Measurements from ENCODE around the gene NCR2. TPM values are rescaled to one million over a fixed set of nuclear protein-coding genes. Genes with fewer than 3 reads are reported as not detected.

NCR2 gene
- total RNA-seq, 1 experiment from 2014 or later: not detected

DNA sequence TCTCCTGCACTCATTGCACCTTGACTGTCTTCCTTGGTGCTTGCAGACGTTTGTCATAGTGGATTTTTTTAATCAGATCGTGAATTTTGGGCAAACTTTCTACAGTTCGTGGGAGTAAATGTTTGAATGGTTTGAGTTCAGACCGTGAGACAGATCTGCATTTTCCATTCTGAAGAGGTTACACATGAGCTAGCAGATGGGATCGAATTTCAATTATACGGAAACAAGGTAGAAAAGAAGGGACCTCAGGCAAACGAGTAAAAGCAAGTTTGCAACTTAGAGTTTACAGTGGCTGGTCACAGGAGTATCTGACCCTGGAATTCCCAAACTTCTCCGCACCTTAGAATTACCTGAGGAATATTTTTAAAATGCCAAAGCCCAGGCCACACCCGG, 17.2 kb upstream of the NCR2 start:
- TF ChIP-seq, protein P1, sequence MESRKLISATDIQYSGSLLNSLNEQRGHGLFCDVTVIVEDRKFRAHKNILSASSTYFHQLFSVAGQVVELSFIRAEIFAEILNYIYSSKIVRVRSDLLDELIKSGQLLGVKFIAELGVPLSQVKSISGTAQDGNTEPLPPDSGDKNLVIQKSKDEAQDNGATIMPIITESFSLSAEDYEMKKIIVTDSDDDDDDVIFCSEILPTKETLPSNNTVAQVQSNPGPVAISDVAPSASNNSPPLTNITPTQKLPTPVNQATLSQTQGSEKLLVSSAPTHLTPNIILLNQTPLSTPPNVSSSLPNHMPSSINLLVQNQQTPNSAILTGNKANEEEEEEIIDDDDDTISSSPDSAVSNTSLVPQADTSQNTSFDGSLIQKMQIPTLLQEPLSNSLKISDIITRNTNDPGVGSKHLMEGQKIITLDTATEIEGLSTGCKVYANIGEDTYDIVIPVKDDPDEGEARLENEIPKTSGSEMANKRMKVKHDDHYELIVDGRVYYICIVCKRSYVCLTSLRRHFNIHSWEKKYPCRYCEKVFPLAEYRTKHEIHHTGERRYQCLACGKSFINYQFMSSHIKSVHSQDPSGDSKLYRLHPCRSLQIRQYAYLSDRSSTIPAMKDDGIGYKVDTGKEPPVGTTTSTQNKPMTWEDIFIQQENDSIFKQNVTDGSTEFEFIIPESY (IDR thresholded peaks at IDR 0.05; ENCODE audit: extremely low read depth, insufficient replicate concordance, low read length): no peak
- no peak for TF ChIP-seq RAD21 (IDR thresholded peaks at IDR 0.05; ENCODE audit: low read depth)
- TF ChIP-seq JUND (IDR thresholded peaks at IDR 0.05): no peak
- TF ChIP-seq, protein P2, sequence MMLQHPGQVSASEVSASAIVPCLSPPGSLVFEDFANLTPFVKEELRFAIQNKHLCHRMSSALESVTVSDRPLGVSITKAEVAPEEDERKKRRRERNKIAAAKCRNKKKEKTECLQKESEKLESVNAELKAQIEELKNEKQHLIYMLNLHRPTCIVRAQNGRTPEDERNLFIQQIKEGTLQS (IDR thresholded peaks at IDR 0.05): no peak
- no peak for TF ChIP-seq YY1 (IDR thresholded peaks at IDR 0.05; ENCODE audit: extremely low read depth, insufficient replicate concordance, low read depth, low read length)
- TF ChIP-seq, protein P3, sequence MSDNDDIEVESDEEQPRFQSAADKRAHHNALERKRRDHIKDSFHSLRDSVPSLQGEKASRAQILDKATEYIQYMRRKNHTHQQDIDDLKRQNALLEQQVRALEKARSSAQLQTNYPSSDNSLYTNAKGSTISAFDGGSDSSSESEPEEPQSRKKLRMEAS (IDR thresholded peaks at IDR 0.05): no peak
- no peak for TF ChIP-seq CEBPB (IDR thresholded peaks at IDR 0.05; ENCODE audit: low read depth)
- TF ChIP-seq SRF (IDR thresholded peaks at IDR 0.05; ENCODE audit: low read depth): no peak
- TF ChIP-seq, protein P4, sequence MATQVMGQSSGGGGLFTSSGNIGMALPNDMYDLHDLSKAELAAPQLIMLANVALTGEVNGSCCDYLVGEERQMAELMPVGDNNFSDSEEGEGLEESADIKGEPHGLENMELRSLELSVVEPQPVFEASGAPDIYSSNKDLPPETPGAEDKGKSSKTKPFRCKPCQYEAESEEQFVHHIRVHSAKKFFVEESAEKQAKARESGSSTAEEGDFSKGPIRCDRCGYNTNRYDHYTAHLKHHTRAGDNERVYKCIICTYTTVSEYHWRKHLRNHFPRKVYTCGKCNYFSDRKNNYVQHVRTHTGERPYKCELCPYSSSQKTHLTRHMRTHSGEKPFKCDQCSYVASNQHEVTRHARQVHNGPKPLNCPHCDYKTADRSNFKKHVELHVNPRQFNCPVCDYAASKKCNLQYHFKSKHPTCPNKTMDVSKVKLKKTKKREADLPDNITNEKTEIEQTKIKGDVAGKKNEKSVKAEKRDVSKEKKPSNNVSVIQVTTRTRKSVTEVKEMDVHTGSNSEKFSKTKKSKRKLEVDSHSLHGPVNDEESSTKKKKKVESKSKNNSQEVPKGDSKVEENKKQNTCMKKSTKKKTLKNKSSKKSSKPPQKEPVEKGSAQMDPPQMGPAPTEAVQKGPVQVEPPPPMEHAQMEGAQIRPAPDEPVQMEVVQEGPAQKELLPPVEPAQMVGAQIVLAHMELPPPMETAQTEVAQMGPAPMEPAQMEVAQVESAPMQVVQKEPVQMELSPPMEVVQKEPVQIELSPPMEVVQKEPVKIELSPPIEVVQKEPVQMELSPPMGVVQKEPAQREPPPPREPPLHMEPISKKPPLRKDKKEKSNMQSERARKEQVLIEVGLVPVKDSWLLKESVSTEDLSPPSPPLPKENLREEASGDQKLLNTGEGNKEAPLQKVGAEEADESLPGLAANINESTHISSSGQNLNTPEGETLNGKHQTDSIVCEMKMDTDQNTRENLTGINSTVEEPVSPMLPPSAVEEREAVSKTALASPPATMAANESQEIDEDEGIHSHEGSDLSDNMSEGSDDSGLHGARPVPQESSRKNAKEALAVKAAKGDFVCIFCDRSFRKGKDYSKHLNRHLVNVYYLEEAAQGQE (IDR thresholded peaks at IDR 0.05; ENCODE audit: low read depth): no peak
- TF ChIP-seq SIN3A (IDR thresholded peaks at IDR 0.05; ENCODE audit: low read depth): no peak
- no peak for TF ChIP-seq ELF1 (IDR thresholded peaks at IDR 0.05; ENCODE audit: borderline replicate concordance, low read depth)
- TF ChIP-seq CBX3 (IDR thresholded peaks at IDR 0.05; ENCODE audit: low read depth): no peak
- TF ChIP-seq EZH2 (IDR thresholded peaks at IDR 0.05): no peak
- TF ChIP-seq, protein P5, sequence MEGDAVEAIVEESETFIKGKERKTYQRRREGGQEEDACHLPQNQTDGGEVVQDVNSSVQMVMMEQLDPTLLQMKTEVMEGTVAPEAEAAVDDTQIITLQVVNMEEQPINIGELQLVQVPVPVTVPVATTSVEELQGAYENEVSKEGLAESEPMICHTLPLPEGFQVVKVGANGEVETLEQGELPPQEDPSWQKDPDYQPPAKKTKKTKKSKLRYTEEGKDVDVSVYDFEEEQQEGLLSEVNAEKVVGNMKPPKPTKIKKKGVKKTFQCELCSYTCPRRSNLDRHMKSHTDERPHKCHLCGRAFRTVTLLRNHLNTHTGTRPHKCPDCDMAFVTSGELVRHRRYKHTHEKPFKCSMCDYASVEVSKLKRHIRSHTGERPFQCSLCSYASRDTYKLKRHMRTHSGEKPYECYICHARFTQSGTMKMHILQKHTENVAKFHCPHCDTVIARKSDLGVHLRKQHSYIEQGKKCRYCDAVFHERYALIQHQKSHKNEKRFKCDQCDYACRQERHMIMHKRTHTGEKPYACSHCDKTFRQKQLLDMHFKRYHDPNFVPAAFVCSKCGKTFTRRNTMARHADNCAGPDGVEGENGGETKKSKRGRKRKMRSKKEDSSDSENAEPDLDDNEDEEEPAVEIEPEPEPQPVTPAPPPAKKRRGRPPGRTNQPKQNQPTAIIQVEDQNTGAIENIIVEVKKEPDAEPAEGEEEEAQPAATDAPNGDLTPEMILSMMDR (IDR thresholded peaks at IDR 0.05 in 2 of 3, conservative IDR thresholded peaks at IDR 0.05 in 1 of 3; ENCODE audit: borderline replicate concordance in 1 of 3, insufficient read depth in 1 of 3, low read depth in 2 of 3, low read length in 2 of 3): no peak
- TF ChIP-seq EGR1 (IDR thresholded peaks at IDR 0.05; ENCODE audit: low read depth): no peak
- no peak for TF ChIP-seq POLR2AphosphoS5 (IDR thresholded peaks at IDR 0.05; ENCODE audit: low read depth, low read length)
- no peak for TF ChIP-seq ZNF274 (IDR thresholded peaks at IDR 0.05; ENCODE audit: low read depth, low read length)
- TF ChIP-seq TCF7L2 (IDR thresholded peaks at IDR 0.05; ENCODE audit: borderline replicate concordance, extremely low read depth, insufficient read depth, insufficient read length): no peak
- TF ChIP-seq ZFX (IDR thresholded peaks at IDR 0.05): no peak
- TF ChIP-seq EZH2phosphoT487 (IDR thresholded peaks at IDR 0.05; ENCODE audit: borderline replicate concordance): no peak
- peak overlapping the region; percentile 79 for H2AFZ ChIP-seq (ENCODE audit: low read depth, low read length, poor library complexity, severe bottlenecking)
- H3K36me3 ChIP-seq (ENCODE audit: control insufficient read depth in 1 of 2, insufficient read depth in 2 of 2, low read length in 2 of 2): no peaks in the 10 kb centered on the region
- intact Hi-C loops (cut with micrococcal nuclease): loop anchor here (1.0 to 5.0 kb wide), 4 partner anchors 12 to 421 kb away; no protein-coding TSS in a partner anchor
- ChIA-PET POLR2A (no interaction called here), RAD21 (ENCODE audit: low non-redundant PET in 1 of 2, low total read pairs in 2 of 2, uncharacterized antibody in 2 of 2, unreplicated experiment in 2 of 2) (interaction anchor here in 1 of 2 experiments (0.7 to 0.8 kb wide), 2 partner anchors 127 to 290 kb away, joined by 3 read pairs; no protein-coding TSS in a partner anchor), CTCF (interaction anchor here (0.7 to 1.9 kb wide), 3 partner anchors 12 to 246 kb away, joined by 3 to 15 read pairs (median 4); partner anchors contain the start of genes NFYA and OARD1)
- ATAC-seq (no peak), DNase-seq (ENCODE audit: low read depth, low spot score) (no peak)
- no peaks in the 10 kb centered on the region for H3K9me3 ChIP-seq (ENCODE audit: control insufficient read depth in 1 of 2, insufficient read depth in 1 of 2, low read depth in 1 of 2, low read length in 2 of 2)
- H3K4me1 ChIP-seq (ENCODE audit: control insufficient read depth in 1 of 2, insufficient read depth in 2 of 2, low read length in 2 of 2): peaks cover 3 to 8% of the 10 kb centered on the region in 2 experiments
- no peaks in the 10 kb centered on the region for H3K9me2 ChIP-seq (ENCODE audit: insufficient read depth)
- H3K9ac ChIP-seq (ENCODE audit: low read length): no peak overlapping the region
- peaks cover 39% of the 10 kb centered on the region for H3K27me3 ChIP-seq (ENCODE audit: insufficient read depth, low read length)
- no peak overlapping the region for H3K27ac ChIP-seq (ENCODE audit: low read depth, low read length)
- no peaks in the 10 kb centered on the region for H4K20me1 ChIP-seq (ENCODE audit: insufficient read depth)
- peak overlapping the region; percentile 63 for H3K4me2 ChIP-seq (ENCODE audit: low read length)
- peak overlapping the region; percentile 26 to 31; a peak in 3 of 4 replicates for H3K4me3 ChIP-seq (replicated peaks in 1 of 2; ENCODE audit: low read depth in 1 of 2, low read length in 2 of 2)
- no peaks in the 10 kb centered on the region for H3K79me2 ChIP-seq (ENCODE audit: insufficient read depth, low read length)
- BruUV-seq (replicated peaks): no TSS peak
